GM18858 (cell line): Measurements from ENCODE around the gene ECHDC3.

ENCODE experiments used
- ATAC-seq: cut with Tn5 transposase; IDR thresholded peaks from one replicate; pipeline ENCODE4 v1.9.1; 2021; ENCODE audit not compliant: unreplicated experiment

Gene ECHDC3

DNA sequence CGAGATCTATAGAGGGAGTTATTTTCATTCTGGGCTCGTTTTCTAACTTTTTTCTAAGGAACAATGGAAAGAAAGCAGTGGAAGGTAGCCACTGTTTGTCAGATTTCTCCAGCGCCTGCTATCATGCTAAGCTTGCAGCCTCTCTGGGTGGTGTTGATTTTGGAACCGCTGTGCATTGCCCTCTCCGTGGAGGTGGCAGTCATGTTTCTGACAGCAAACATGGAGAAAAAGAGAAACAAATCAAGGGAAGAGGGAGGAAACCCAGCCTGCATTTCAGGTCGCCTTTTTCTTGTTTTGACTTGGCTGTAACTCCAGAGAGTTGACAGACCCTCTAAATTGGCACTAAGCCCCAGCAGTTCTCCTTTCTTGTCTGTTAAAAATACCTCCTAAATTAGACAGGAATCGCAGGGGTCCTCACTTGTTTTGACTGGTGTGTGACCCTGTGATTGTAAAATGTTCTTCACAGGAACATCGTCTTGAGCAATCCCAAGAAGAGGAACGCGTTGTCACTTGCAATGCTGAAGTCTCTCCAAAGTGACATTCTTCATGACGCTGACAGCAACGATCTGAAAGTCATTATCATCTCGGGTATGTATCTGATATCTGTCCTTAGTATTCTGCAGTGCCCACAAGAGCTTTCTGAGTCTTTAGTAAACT is 4.8 kb downstream of the ECHDC3 start:
- no peak for ATAC-seq

DNA sequence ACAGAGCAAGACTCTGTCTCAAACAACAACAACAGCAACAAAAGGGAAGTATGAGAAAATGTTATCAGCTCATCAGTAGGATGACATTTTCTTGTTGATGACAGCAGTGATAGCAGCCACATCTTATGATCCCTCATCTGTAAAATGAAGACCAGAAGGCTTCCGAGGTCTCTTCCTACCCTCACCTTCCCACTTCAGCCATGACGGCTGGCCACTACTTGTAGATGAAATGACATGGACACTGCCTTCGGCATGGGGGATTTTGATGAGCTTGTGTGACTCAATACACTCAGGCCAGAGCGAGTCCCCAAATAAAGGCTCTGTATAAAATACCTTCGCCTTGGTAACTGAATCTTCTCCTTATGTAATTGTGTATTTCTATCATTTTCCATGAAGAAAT is 6.7 kb downstream of the ECHDC3 start:
- no peak for ATAC-seq

- no peak for ATAC-seq
Observed at GRCh38 chr10:11750420-11750819, 8.2 kb downstream of the ECHDC3 start.

DNA sequence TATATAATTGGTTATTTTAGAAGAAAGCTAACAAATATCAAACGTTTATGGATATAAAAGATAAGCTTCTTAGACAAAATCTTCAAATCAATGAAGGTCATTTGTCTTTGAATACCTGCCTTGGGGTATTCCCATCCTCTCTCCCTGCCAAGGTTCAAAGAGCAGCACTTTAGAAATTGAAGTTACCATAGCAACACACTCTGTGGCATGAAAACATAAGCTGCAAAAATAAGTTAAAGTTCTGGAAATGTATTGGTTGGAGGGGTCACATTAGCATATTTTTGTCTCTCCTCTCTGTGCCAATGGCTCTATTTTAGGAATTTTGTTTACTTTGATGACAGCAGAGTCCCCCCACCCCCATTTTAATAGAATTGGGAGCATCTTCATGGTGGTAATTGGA is 12.0 kb downstream of the ECHDC3 start:
- no peak for ATAC-seq

DNA sequence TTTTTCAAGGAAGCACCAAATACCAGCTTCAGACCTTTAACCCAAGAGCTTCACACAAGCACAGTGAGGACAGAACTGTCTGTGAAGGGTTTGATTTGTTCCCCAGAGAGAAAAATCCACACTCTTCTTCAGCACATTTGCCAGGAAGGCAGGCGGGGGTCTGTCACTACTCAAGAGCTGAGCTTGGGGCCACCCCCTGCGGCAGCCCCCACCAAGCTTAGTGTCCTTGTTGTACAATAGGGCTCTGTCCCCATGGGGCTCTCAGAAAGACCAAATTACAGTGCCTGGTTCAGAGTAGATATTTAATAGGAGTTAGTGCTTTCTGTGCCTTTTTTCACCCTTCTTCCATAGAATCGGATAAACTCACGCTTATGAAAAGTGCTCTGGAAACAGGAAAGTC is 12.4 kb downstream of the ECHDC3 start:
- no peak for ATAC-seq

- no peak for ATAC-seq
Observed at GRCh38 chr10:11755512-11756263, 13.5 kb downstream of the ECHDC3 start.

GRCh38 chr10:11756766-11757315 is 14.7 kb downstream of the ECHDC3 start:
- ATAC-seq, result no peak

DNA sequence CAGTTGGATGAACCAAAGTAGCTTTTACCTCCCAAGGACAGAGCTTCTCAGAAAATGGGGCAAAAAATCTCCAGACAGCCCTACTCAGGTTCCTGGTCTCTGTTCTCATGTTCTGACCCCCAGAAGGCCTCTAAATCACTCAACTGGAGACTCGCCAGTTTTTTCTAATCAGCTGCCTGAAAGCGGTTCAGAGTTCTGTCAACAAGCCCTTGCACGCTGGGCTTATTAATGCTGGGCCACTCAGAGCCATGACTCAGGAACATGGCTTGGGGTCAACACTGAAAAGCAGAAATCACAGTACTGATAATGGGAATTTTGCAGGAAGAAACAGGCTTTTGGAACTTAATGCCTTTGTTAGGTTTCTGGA is 15.3 kb downstream of the ECHDC3 start:
- no peak for ATAC-seq

DNA sequence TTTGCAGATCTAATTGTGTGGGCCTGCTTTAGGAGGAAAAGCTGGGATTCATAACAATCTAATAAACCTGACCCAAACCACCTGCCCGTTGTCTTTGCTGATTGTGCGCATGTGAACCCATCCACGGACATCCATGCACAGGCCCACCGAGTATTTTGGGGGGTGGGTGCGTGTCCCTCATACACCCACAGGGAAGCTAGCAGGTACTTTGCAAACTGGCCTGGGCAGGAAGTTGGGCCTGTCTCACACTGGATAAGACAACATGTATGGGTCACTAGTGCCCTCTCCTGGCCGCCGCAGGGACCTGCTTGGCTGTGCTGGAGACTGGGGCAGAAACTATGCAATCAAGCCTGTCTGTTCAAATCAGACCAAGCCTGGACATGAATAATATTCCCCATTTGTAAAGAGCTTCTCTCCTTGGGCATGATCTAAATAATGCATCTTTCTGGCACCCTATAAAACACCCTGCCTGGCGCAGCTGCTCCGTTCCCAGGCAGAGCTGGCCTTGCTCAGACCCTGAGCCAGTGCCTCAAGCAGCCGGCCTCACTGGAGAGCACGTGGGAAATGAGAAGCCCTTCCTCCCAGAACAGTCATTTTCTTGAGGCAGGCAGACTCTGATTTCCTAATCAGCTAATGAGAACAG is 15.8 kb downstream of the ECHDC3 start:
- peak; percentile 98 for ATAC-seq

GRCh38 chr10:11758527-11759236 is 16.5 kb downstream of the ECHDC3 start:
- ATAC-seq, result no peak

GRCh38 chr10:11759347-11759746 is 17.2 kb downstream of the ECHDC3 start:
- no peak for ATAC-seq

DNA sequence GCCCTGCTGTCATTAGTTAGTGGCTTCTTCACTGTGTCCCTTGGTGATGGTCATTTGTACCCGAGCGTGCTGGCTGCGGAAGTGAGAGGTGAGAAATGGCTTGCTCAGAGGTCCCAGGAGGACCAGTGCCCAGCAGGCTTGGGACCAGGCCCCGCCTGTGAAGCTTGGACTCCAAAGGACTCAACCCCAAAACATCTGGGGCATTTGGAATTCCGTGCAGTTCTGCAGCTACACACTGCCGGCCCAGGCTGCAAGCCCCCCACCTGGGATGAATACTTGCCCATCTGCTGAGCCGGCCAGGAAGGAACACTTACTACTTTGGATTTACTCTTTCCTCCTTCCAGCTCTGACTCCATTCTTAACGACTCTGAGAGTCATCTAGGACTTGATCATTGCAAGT is 18.0 kb downstream of the ECHDC3 start:
- no peak for ATAC-seq

GRCh38 chr10:11760861-11761260 is 18.7 kb downstream of the ECHDC3 start:
- ATAC-seq, result no peak

- no peak for ATAC-seq
Observed at GRCh38 chr10:11761431-11761830, 19.2 kb downstream of the ECHDC3 start.

GRCh38 chr10:11762706-11763500 is 20.7 kb downstream of the ECHDC3 start:
- ATAC-seq, result no peak

GRCh38 chr10:11763501-11763861 is 21.3 kb downstream of the ECHDC3 start:
- no peak for ATAC-seq

DNA sequence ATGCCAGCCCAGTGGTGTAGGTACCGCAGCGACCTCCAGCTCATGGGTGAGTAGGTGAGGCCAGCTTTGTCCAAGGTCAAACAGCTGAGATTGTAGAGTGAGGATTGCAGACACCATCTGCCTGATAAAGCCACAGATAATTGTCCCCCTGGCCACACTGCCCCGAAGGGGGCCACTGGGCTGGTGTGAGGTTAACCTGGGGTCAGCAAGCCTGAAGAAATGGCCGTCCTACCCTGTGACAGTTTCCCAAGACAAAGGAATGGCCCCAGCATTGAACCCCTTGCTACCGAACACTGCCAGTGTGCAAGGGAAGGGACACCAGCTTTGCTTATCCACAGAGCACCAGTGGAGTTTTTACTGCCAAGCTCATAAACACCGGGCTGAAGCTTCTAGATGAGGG is 23.0 kb downstream of the ECHDC3 start:
- ATAC-seq, result no peak

DNA sequence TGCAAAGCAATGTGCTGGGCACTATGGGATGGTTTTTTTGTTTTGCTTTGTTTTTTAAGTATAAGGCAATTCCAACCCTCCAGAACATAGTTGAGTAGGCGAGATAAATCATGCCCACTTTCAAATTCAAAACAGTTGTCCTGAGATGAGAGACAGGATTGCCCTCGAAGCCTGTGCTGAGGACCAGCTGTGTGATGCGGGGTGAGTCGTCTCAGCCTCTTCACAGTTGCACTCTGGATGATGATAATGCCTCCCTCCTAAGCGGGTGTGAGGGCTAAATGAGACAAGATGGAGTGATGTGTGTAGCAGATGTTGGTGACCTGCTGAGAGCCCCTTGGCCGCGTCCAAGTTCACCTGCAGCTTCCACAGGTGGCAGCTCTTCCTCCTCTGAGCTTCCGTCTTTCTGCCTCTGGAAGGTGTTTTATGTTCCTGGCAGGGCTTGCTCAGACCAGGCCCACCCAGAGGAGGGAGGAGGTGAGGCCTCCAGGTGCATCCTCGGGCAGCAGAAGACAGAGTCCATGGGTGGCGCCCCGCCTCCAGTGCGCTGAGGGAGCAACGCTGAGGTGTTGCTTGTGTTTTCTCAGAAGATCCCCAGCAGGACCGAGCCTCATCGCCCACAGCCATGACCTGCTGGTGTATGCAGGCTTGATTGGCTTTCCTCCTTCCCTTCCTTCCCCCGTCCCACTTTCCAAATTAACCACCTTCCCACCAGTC is 30.6 kb downstream of the ECHDC3 start:
- no peak for ATAC-seq

- no peak for ATAC-seq
Observed at GRCh38 chr10:11773761-11774441, 31.7 kb downstream of the ECHDC3 start.
